Measurements from ENCODE around the gene NEXN.
"Not testable (repeated sequence)": the region's sequence is repeated elsewhere in the genome, so short reads cannot be mapped to it uniquely, and the experiment has no call there.

The NEXN gene

DNA sequence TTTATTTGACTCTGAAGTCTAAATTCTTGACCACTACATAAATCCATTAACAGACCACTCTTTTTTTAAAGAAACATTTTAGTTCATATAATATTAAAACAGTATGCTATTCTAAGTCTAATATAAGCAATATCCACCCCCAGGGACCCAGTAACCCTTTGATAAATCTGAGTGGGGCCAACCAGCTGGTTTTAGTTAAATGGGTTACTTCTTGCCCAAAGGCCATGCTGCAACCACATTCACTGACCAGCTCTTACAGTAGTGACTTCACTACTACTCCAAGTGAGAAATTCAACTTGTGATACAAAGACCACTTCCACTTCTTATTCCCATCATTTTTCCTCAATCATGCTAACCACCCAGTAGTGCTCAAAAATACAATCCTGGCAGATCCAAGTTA is 70.0 kb downstream of the NEXN start:
- in situ Hi-C loops (cut with MboI; ENCODE audit: low sequenced_read_pairs), result no loop called here

DNA sequence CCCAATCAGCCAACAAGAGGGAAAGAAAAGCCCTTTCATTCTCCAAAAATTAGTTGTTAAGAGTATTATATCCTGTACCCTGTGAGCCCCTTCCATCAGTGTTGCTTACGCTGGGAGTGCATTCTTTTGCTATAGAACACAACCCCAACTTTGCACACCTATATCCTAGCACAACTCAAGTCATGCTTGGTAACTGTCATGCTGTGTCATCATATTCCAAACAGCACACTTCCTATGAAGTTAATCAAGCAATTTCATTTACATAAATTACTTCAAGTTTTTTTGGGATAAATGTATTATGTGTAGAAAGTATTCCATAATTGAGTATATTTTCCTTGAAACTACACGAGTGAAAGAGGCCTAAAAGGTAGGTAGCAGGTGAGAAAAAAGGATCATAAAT is 70.4 kb downstream of the NEXN start:
- in situ Hi-C loops (cut with MboI; ENCODE audit: low sequenced_read_pairs), result no loop called here

DNA sequence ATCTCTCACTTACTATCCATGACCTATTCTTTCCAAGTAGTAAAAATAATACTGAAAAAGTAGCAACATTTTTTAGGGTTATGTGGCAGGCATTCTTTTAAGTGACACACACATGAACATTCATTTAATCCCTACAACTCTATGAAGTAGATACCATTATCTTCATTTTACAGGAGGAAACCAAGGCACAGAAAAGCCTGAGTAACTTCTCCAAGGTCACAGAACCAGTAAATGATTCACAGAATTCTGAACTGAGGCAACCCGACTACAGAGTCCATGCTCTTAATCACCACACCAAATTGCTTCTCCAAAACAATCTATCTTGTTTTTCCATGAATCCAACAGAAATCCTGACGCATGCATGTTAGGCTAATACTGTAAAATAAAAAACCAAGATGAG is 73.0 kb downstream of the NEXN start:
- in situ Hi-C loops (cut with MboI; ENCODE audit: low sequenced_read_pairs), result no loop called here

DNA sequence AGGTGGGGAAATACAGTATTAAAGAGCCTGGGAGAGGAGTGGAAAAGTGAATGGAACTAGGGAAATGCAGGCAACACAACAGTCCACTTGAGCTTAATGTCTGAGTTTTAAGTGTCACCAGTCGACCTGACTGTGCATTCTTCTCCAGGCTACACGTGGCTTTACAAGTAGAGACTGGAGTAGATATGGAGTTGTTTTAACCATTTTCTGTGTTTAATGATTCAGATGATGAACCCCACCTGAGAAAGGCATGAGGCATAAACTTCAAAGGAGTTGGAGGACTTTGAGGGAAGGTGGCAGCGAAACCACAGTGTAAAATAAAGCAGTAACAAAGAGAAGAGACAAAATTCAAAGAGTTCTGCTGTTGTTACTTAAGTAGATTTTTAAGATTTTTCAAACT is 77.9 kb downstream of the NEXN start:
- in situ Hi-C loops (cut with MboI; ENCODE audit: low sequenced_read_pairs), result no loop called here

DNA sequence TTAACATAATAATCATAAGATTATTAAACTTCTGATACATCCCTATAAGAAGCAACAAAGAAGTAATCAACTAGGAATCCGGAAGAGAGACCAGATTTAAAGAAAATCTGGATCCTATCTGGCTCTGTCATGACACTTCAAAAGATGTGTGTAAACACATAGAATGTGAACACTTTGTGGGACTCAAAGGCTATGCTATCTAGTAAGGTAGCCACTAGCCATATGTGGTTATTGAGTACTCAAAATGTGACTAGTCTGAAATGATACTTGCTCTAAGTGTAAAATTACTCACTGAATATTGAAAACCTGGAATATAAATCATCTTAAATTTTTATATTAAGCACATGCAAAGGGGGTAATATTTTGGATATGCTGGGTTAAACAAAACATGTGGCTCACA is 81.8 kb downstream of the NEXN start:
- in situ Hi-C loops (cut with MboI; ENCODE audit: low sequenced_read_pairs), result no loop called here

DNA sequence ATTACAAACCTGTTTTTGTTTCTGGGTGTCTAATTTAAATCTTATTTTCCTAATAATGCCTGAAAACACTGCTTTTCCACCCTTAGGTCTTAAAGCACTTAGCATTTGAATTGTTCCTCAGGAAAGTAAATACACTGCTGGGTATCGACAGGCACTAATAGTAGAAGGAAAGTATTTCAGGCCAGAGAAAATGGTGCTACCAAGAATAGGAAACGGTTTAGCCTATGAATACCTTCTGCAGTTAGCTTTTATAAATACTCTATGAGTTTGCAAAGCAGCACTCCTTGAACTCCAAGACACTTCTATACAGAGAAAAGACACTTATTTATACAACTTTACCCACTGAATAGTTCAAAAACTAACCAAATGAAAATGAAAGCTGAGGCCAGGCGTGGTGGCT is 83.7 kb downstream of the NEXN start:
- in situ Hi-C loops (cut with MboI; ENCODE audit: low sequenced_read_pairs), result no loop called here

DNA sequence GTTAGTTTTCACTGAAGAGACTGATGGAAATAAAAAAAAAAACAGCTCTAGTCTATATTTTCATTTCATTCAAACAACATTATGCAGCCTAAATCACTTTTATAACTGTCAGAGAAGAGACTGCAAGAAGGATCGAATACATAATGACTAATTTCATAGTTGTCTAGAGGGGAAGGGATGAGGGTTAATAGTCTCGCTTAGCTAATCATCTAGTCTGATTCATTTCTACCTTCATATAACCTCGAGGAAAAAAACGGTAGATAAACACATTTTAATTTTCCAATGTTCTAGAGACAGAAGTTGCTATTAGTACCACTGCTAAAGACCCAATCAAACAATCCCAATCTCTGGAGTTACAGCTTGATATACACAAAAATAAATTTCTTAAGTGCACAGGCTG is 87.0 kb downstream of the NEXN start:
- in situ Hi-C loops (cut with MboI; ENCODE audit: low sequenced_read_pairs), result no loop called here

DNA sequence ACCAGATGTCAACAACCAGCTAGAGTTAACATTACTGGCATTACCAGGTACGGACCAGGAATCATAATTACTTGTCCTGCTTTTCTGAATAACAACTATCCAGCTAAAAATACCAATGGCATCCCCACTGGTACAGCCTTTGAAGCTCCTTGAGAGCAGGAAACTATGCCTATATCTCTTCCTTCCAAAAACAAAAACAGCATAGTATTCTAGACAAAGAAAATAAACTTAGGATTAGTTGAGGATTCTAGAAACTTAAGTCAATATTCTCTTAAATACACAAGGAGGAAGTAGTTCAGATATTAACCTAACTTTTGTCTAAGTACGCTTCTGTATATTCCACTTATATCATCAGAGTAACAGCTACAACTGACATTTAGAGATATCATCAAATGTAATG is 87.5 kb downstream of the NEXN start:
- in situ Hi-C loops (cut with MboI; ENCODE audit: low sequenced_read_pairs), result no loop called here

DNA sequence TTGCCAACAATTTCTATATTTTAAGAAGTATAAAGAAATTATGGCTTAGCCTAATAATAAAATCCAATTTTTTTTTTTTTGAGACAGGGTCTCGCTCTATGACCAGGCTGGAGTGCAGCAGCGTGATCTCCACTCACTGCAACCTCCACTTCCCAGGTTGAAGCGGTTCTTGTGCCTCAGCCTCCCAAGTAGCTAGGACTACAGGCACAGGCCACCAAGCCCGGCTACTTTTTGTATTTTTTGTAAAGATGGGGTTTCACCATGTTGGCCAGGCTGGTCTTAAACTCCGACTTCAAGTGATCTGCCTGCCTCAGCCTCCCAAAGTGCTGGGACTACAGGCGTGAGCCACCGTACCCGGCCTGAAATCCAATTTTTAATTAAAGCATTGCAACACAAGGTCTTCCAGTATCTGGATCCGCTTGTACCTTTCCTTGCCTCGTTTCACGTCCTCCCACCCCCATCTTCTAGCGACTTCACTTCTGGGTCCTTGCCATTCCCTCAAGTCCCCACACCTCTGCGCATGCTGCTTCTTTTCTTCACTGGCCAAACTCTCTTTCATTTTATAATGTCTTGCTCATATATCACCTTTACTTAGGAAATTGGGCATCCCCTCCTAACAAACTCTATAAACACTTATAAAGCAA is 88.1 kb downstream of the NEXN start:
- in situ Hi-C loops (cut with MboI; ENCODE audit: low sequenced_read_pairs), result no loop called here

DNA sequence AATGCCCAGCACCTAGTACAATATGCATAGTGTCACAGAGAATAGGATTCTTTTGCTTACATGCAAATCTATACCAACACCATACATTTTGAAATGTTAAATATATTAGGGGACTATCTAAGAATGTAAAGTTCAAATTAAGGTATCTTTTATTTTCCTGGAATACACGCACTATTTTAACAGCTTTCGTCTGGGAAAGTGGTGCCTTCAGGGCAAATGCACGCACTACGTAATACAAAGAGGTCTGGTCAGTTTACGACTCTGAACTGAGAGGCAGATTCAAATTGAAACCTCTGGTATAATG is 89.5 kb downstream of the NEXN start:
- in situ Hi-C loops (cut with MboI; ENCODE audit: low sequenced_read_pairs), result no loop called here

DNA sequence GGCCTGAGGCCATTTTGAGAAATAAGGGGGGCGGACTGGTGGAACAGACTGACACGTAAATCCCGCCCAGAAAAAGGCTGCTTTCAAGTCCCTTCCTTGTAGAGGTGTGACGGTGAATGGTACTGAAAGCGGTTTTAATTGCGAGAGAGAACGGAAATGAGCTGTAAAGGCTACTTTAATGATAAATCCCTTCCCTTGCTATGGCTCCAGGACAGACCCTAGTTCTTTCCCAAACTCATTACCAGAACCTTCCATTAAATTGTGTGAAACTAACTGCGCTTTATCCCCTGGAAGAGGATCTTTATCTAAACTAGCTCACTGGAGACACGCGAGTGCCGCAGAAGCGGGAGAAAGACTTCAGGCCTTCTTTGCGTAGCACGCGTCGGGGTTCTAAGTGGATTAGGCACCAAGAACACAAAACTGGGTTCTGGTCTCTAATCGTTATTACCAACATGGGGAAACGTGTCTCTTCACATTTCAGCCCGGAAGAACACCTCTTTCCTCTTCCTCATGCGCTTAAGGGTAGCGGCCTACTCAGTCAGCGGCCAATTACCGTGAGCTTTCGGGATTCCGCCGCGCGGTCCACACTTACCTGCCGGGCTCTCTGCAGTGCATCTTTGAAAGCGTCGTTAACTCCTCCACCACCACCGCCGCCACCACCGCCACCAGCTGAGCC is 90.0 kb downstream of the NEXN start:
- in situ Hi-C loops (cut with MboI; ENCODE audit: low sequenced_read_pairs), result no loop called here

DNA sequence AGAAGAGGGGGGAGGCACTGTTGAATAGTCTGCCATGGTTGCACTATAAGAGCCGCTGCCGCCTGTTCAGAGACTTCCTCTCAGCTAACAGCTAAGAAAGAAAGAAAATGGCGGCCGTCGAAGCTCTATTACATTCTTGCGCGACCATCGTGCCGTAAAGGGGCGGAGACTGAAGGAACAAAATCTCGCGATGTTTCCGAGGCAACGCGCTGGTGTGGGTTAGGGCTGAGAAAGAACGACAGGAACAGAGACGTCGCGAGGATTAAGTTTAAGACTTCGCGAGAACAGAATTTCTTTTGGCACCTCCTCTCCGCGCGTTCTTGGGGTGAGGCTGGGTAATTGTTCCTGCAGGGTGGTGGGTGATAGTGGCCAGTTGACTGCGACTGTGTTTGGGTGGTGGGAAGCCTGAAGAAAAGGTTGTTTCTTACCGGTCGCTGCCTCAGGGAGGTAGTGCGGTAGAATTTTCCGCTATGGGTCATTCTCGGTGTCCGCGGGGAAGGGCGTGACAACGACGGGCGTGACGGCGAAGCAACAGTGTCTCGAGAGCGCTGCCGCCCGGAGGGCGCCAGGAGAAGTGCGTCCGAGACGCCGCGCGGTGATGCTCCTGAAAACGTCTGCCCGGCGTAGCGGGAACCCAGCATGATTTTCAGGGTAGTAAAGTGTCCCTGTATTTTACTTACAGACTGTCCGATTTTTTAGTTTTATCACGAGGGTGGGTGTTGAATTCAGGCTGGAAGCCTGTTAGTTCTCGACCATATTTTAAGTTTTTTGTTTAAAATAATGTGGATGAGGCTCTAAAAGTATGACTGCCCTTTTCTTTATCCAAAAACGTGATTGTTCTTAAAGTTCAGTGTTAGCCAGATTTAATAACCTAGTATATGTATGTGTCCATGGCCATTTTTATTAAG is 90.8 kb downstream of the NEXN start, which contains the start of gene FUBP1:
FUBP1 (minus strand) TSS at position 104 of the 908 bp plus-strand sequence; CDS start at position 36, 68 bp downstream.
- in situ Hi-C loops (cut with MboI; ENCODE audit: low sequenced_read_pairs), result no loop called here

DNA sequence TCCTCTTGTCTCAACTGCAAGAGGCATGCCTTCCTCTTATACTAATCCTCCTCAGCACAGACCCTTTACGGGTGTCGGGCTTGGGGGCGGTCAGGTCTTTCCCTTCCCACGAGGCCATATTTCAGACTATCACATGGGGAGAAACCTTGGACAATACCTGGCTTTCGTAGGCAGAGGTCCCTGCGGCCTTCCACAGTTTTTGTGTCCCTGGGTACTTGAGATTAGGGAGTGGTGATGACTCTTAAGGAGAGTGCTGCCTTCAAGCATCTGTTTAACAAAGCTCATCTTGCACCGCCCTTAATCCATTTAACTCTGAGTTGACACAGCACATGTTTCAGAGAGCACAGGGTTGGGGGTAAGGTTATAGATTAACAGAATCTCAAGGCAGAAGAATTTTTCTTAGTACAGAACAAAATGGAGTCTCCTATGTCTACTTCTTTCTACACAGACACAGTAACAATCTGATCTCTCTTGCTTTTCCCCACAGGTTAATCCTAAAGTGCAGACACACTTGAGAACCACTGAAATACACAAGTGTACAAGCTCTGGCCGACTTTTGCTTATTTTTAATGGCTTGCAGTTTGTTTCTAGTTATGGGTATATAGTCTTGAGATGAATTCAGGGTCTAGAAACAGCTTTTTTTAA is 95.0 kb downstream of the NEXN start:
- in situ Hi-C loops (cut with MboI; ENCODE audit: low sequenced_read_pairs), result not testable (repeated sequence)

DNA sequence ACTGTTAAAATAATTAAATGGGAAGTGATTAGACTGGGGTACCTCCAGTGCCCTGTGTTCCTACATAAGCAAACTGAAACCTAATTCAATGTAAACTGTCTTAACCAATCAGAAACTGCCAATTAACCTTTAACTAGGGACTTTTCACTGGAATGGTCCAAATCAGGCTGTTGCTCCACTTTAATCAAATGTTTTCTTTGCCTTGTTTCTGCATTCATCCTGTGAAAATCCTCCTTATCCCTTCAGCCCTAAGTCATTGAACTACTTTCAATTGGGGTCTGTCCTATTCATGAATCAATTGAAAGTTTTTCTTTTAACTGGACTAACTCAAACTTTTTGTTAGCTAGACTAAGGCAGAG is 95.6 kb downstream of the NEXN start:
- in situ Hi-C loops (cut with MboI; ENCODE audit: low sequenced_read_pairs), result no loop called here

DNA sequence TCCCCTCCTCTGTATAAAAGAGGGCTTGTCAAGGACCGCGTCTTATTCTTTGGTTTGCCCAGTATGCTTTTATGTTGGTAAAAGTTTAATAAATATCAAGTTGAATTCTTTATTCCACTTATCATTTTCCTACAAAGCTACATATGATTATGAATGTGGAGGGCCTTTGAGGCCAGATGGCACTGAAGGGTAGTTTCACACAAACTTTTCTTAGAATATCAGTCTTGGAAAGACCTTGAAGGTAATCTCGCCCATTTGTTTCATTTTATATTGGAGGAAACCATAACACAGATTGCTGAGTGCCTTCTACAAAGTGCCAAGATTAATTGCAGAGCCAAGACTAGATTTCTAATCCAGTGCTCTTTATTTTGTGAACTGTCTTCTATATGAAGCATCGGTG is 96.2 kb downstream of the NEXN start:
- in situ Hi-C loops (cut with MboI; ENCODE audit: low sequenced_read_pairs), result no loop called here

DNA sequence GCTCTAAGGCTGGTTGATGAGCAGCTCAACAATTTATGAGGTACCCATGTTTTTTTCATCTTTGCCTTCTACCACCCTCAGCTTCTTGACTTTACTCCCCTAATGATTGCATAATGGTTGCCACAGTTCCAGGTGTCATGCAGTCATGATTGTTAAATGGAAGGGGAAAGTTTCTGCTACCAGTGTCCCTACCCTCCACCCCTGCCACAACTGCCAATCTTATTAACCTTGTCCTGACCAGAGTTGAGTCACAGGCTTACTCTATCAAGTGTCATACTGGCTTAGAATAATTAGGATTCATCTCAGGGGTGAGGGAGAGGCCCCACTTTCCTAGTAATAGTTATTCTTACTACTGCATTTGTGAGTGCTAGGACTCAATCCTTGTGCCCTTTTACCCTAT is 98.4 kb downstream of the NEXN start:
- in situ Hi-C loops (cut with MboI; ENCODE audit: low sequenced_read_pairs), result no loop called here

DNA sequence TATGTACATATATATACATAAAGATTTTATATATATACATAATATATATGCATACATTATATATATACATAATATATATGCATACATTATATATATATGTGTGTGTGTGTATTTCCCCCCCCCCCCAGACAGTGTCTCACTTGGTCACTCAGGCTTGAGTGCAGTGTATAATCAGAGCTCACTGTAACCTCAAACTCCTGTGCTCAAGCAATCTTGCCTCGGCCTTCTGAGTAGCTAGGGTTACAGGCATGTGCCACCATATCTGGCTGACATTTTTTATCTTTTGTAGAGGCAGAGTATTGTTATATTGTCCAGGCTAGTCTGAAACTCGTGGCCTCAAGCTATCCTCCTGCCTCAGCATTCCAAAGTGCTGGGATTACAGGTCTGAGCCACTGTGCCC is 99.5 kb downstream of the NEXN start:
- in situ Hi-C loops (cut with MboI; ENCODE audit: low sequenced_read_pairs), result no loop called here

DNA sequence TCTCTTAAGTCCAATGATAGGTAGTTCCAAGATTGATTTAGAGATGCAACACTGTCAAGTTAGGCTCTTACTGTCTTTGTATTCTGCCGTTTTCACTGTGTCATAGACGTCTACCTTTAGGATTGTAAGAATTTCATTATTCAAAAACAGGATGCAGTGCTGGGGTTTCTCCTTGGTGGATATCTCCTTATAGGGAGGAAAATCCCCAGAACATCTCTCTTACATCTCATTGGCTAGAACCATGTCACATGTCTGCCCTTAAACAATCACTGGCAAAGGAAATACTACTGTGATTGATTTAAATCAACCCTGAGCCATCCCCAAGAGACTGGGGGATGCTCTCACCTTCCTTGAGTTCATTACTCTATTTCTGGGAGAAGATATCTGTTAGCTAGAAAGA is 101.3 kb downstream of the NEXN start:
- in situ Hi-C loops (cut with MboI; ENCODE audit: low sequenced_read_pairs), result no loop called here

DNA sequence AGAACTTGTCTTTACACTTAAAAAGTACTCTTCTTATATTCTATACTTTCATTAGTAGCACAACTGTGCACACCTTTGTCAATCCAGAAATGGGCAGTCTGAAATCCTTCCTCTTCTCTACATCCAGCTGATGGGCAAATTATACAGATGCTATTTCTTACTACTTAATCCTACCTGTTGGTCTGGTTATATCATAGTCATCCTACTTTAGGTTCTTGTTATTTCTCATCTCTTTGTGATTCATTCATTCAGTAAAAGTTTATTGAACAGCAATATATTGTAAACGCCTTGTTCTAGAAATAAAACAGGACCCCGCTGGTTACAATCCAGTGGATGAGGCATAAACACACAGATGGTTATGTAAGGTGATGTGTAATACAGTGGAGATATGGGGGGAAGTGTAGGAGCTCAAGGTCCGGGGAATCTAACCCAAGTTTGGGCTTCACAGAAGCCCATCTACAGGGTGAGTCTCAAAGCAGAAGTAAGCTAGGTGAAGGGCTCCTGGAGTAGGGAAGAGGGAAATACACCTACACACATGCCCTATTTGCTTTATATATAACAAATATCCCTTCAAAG is 102.3 kb downstream of the NEXN start:
- in situ Hi-C loops (cut with MboI; ENCODE audit: low sequenced_read_pairs), result no loop called here

DNA sequence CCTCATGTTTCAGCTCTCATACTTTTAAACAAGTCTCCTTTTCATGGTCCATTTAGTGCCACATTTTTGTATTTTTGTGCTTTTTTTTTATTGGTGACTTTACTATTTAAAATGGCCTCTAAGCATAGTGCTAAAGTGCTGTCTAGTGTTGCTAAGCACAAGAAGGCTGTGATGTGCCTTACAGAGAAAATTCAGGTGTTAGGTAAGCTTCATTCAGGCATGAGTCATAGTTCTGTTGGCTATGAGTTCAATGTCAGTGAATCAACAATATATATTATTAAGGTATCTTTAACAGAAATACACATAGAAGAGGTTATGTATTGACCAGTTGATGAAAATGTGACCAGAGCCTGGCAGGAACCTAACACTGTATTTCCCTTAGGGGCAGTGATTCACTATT is 103.2 kb downstream of the NEXN start:
- in situ Hi-C loops (cut with MboI; ENCODE audit: low sequenced_read_pairs), result no loop called here

Measured in HL-60/S4 treated with phorbol 12-myristate 13-acetate at 8.2 ng/mL for 4 days and 3 days (cell line).